DOHH2 (cell line): ENCODE results near the gene SEPTIN10.

ENCODE experiments used
- H3F3A ChIP-seq: fragments of 200-600 bp; sonication (generic), shearing (Covaris generic); 2 replicates; pipeline ENCODE4 v1.6.0; 2016; ENCODE audit warnings: antibody characterized with exemption, mild to moderate bottlenecking; ENCODE audit not compliant: control insufficient read depth, insufficient read depth
- H3K27ac ChIP-seq: fragments of 200-600 bp; sonication (generic); 2 replicates; pipeline ENCODE4 v1.5.1; 2014; ENCODE audit warnings: low read depth, mild to moderate bottlenecking, low read length, moderate library complexity
- H3K27me3 ChIP-seq: fragments of 200-600 bp; sonication (generic); 2 replicates; pipeline ENCODE4 v1.6.1; 2014; ENCODE audit warnings: mild to moderate bottlenecking, low read length, mixed read lengths; ENCODE audit not compliant: control insufficient read depth
- H3K36me3 ChIP-seq: fragments of 200-600 bp; sonication (generic); 2 replicates; pipeline ENCODE4 v1.6.1; 2014; ENCODE audit warnings: mild to moderate bottlenecking, low read length, moderate library complexity, mixed read lengths; ENCODE audit not compliant: control insufficient read depth
- H3K4me1 ChIP-seq: fragments of 200-600 bp; sonication (generic); 2 replicates; pipeline ENCODE4 v1.6.1; 2014; ENCODE audit warnings: mild to moderate bottlenecking, low read length, mixed read lengths; ENCODE audit not compliant: control insufficient read depth
- H3K4me2 ChIP-seq: fragments of 200-600 bp; sonication (generic); 2 replicates; pipeline ENCODE4 v1.6.0; 2014; ENCODE audit warnings: mild to moderate bottlenecking, low read length, moderate library complexity
- H3K4me3 ChIP-seq: fragments of 200-600 bp; sonication (generic); 2 replicates; pipeline ENCODE4 v1.5.1; 2014; ENCODE audit warnings: mild to moderate bottlenecking, low read length, mixed read lengths
- H3K79me2 ChIP-seq: fragments of 200-600 bp; sonication (generic); 2 replicates; pipeline ENCODE4 v1.6.1; 2014; ENCODE audit warnings: mild to moderate bottlenecking, low read length, mixed read lengths; ENCODE audit not compliant: control insufficient read depth
- H3K9me2 ChIP-seq: fragments of 200-600 bp; sonication (generic); replicated peaks from 2 replicates; pipeline ENCODE4 v1.6.1; 2014; ENCODE audit warnings: mild to moderate bottlenecking, low read length, mixed read lengths; ENCODE audit not compliant: control insufficient read depth
- H3K9me3 ChIP-seq: fragments of 200-600 bp; sonication (generic); 2 replicates; pipeline ENCODE4 v1.6.1; 2014; ENCODE audit warnings: antibody characterized with exemption, low read length, mixed read lengths; ENCODE audit not compliant: control insufficient read depth, insufficient read depth
- H4K20me1 ChIP-seq: fragments of 200-600 bp; sonication (generic); 2 replicates; pipeline ENCODE4 v1.6.0; 2014; ENCODE audit warnings: low read depth, mild to moderate bottlenecking, antibody characterized with exemption, low read length, moderate library complexity; ENCODE audit not compliant: control insufficient read depth, insufficient read depth
- CTCF ChIP-seq: fragments of 200-600 bp; sonication (generic); IDR thresholded peaks from one replicate; pipeline ENCODE4 v1.5.1; 2014; ENCODE audit warnings: antibody characterized with exemption, mild to moderate bottlenecking, low read depth, low read length; ENCODE audit not compliant: poor library complexity, severe bottlenecking
- EZH2phosphoT487 ChIP-seq: fragments of 200-600 bp; sonication (generic); IDR thresholded peaks from 2 replicates; pipeline ENCODE4 v1.6.1; 2017; ENCODE audit warnings: borderline replicate concordance, mild to moderate bottlenecking, antibody characterized with exemption, low read length, moderate library complexity, mixed read lengths

Gene SEPTIN10

GRCh38 chr2:109558076-109558882 is 55.5 kb downstream of the SEPTIN10 start:
- H3K27me3 ChIP-seq = no peaks in the 10 kb centered on the region
- H3K4me1 ChIP-seq = no peaks in the 10 kb centered on the region
- TF ChIP-seq CTCF (no peak), EZH2phosphoT487 (no peak)
- H3K79me2 ChIP-seq = no peaks in the 10 kb centered on the region
- no peak overlapping the region for H3K4me3 ChIP-seq
- H3K9me3 ChIP-seq = no peaks in the 10 kb centered on the region
- H4K20me1 ChIP-seq = no peaks in the 10 kb centered on the region
- H3K36me3 ChIP-seq = no peaks in the 10 kb centered on the region
- no peak overlapping the region for H3K4me2 ChIP-seq
- no peaks in the 10 kb centered on the region for H3K9me2 ChIP-seq
- H3K27ac ChIP-seq = no peak overlapping the region
- no peaks in the 10 kb centered on the region for H3F3A ChIP-seq

GRCh38 chr2:109557309-109557708 is 56.5 kb downstream of the SEPTIN10 start:
- Histone ChIP-seq H3K27ac (no peak overlapping the region), H3K4me3 (no peak overlapping the region), H3K79me2 (no peaks in the 10 kb centered on the region), H3K36me3 (no peaks in the 10 kb centered on the region), H3K4me1 (no peaks in the 10 kb centered on the region), H3K9me3 (no peaks in the 10 kb centered on the region), H3F3A (no peaks in the 10 kb centered on the region), H4K20me1 (no peaks in the 10 kb centered on the region), H3K27me3 (no peaks in the 10 kb centered on the region), H3K4me2 (no peak overlapping the region), H3K9me2 (no peaks in the 10 kb centered on the region)
- TF ChIP-seq CTCF = no peak
- TF ChIP-seq EZH2phosphoT487 = no peak

- H3K4me3 ChIP-seq = no peak overlapping the region
- H3K4me1 ChIP-seq = no peaks in the 10 kb centered on the region
- no peak for TF ChIP-seq EZH2phosphoT487
- H3K4me2 ChIP-seq = no peak overlapping the region
- no peak overlapping the region for H3K27ac ChIP-seq
- H3F3A ChIP-seq = no peaks in the 10 kb centered on the region
- no peaks in the 10 kb centered on the region for H3K9me3 ChIP-seq
- no peaks in the 10 kb centered on the region for H3K79me2 ChIP-seq
- no peaks in the 10 kb centered on the region for H4K20me1 ChIP-seq
- no peaks in the 10 kb centered on the region for H3K27me3 ChIP-seq
- no peaks in the 10 kb centered on the region for H3K36me3 ChIP-seq
- no peaks in the 10 kb centered on the region for H3K9me2 ChIP-seq
These were observed 58.3 kb downstream of the SEPTIN10 start for GRCh38 chr2:109555346-109555900.

GRCh38 chr2:109554758-109555157 is 59.0 kb downstream of the SEPTIN10 start:
- no peak overlapping the region for H3K27ac ChIP-seq
- H3K4me3 ChIP-seq = no peak overlapping the region
- no peaks in the 10 kb centered on the region for H3K4me1 ChIP-seq
- no peak overlapping the region for H3K4me2 ChIP-seq
- H3K9me2 ChIP-seq = no peaks in the 10 kb centered on the region
- H3K79me2 ChIP-seq = no peaks in the 10 kb centered on the region
- no peak for TF ChIP-seq EZH2phosphoT487
- no peak for TF ChIP-seq CTCF
- no peaks in the 10 kb centered on the region for H4K20me1 ChIP-seq
- no peaks in the 10 kb centered on the region for H3K36me3 ChIP-seq
- no peaks in the 10 kb centered on the region for H3K9me3 ChIP-seq
- H3F3A ChIP-seq = no peaks in the 10 kb centered on the region
- no peaks in the 10 kb centered on the region for H3K27me3 ChIP-seq
